Measurements from ENCODE around the gene HECTD2. TPM values are rescaled to one million over a fixed set of nuclear protein-coding genes. Genes with fewer than 3 reads are reported as not detected.

Gene HECTD2
- total RNA-seq, 1 experiment from 2014 or later = 11.5 TPM

DNA sequence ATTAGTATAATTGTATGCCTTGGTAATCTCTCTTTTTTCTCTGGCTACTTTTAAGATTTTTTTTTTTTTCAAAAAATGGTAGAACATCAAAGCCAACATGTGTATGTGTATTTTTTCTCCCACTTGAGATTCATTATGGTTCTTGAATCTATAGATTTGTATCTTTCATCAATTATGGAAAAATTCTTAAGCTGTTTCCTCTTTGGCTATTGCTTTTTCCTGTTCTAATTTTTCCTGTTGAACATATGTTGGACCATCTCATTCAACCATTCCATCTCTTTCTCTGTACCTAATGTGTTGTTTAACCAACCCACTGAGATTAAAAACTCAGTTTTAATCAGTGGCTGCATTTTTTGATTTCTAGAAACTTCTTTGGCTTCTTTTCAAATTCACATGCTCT lies 107.2 kb downstream of the HECTD2 start:
- Histone ChIP-seq H3K4me3 (ENCODE audit: low read depth in 2 of 2, low read length in 2 of 2) (no peak overlapping the region), H3K9me3 (ENCODE audit: control insufficient read depth, insufficient read depth, low read depth, low read length) (peaks cover 7% of the 10 kb centered on the region; the same call in 1 of the 2 replicates), H3K27ac (ENCODE audit: low read length) (no peak overlapping the region), H3K4me1 (ENCODE audit: control insufficient read depth, insufficient read depth, low read length) (no peaks in the 10 kb centered on the region), H3K36me3 (ENCODE audit: control insufficient read depth, insufficient read depth, low read length) (no peaks in the 10 kb centered on the region), H3K27me3 (ENCODE audit: control insufficient read depth, insufficient read depth, low read length) (no peaks in the 10 kb centered on the region)
- no peak for DNase-seq (ENCODE audit: low read depth, low spot score)
- CTCF ChIA-PET = no interaction called here
- in situ Hi-C loops (cut with HindIII; ENCODE audit: low pct_unique_long_range_greater_than_20kb, low sequenced_read_pairs) (no loop called here), intact Hi-C loops (cut with micrococcal nuclease; ENCODE audit: unreplicated experiment) (no loop called here)
- TF ChIP-seq SIN3A (IDR thresholded peaks at IDR 0.05; ENCODE audit: borderline replicate concordance, insufficient read depth, low read depth, low read length) (no peak), REST (IDR thresholded peaks at IDR 0.05; ENCODE audit: insufficient read depth in 1 of 2, low read depth in 2 of 2, low read length in 1 of 2) (no peak), TCF7L2 (IDR thresholded peaks at IDR 0.05; ENCODE audit: low read depth, low read length) (no peak), POLR2AphosphoS5 (IDR thresholded peaks at IDR 0.05; ENCODE audit: low read depth, low read length) (no peak)
- TF ChIP-seq, protein P1, sequence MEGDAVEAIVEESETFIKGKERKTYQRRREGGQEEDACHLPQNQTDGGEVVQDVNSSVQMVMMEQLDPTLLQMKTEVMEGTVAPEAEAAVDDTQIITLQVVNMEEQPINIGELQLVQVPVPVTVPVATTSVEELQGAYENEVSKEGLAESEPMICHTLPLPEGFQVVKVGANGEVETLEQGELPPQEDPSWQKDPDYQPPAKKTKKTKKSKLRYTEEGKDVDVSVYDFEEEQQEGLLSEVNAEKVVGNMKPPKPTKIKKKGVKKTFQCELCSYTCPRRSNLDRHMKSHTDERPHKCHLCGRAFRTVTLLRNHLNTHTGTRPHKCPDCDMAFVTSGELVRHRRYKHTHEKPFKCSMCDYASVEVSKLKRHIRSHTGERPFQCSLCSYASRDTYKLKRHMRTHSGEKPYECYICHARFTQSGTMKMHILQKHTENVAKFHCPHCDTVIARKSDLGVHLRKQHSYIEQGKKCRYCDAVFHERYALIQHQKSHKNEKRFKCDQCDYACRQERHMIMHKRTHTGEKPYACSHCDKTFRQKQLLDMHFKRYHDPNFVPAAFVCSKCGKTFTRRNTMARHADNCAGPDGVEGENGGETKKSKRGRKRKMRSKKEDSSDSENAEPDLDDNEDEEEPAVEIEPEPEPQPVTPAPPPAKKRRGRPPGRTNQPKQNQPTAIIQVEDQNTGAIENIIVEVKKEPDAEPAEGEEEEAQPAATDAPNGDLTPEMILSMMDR (IDR thresholded peaks at IDR 0.05) = no peak
- no peak for ATAC-seq
- no TSS peak for BruUV-seq (replicated peaks)
- POLR2A ChIA-PET = no interaction called here

- POLR2A ChIA-PET = no interaction called here
- Histone ChIP-seq H3K4me3 (ENCODE audit: low read depth in 2 of 2, low read length in 2 of 2) (no peak overlapping the region), H3K36me3 (ENCODE audit: control insufficient read depth, insufficient read depth, low read length) (no peaks in the 10 kb centered on the region), H3K27me3 (ENCODE audit: control insufficient read depth, insufficient read depth, low read length) (no peaks in the 10 kb centered on the region), H3K4me1 (ENCODE audit: control insufficient read depth, insufficient read depth, low read length) (no peaks in the 10 kb centered on the region), H3K27ac (ENCODE audit: low read length) (no peak overlapping the region), H3K9me3 (ENCODE audit: control insufficient read depth, insufficient read depth, low read depth, low read length) (peaks cover 7% of the 10 kb centered on the region; the same call in 1 of the 2 replicates)
- BruUV-seq (replicated peaks) = no TSS peak
- DNase-seq (ENCODE audit: low read depth, low spot score) (no peak), ATAC-seq (no peak)
- in situ Hi-C loops (cut with HindIII; ENCODE audit: low pct_unique_long_range_greater_than_20kb, low sequenced_read_pairs) = no loop called here
- CTCF ChIA-PET = no interaction called here
- TF ChIP-seq REST (IDR thresholded peaks at IDR 0.05; ENCODE audit: insufficient read depth in 1 of 2, low read depth in 2 of 2, low read length in 1 of 2) = no peak
- no peak for TF ChIP-seq TCF7L2 (IDR thresholded peaks at IDR 0.05; ENCODE audit: low read depth, low read length)
- TF ChIP-seq, protein P1 (IDR thresholded peaks at IDR 0.05) = no peak
- no peak for TF ChIP-seq POLR2AphosphoS5 (IDR thresholded peaks at IDR 0.05; ENCODE audit: low read depth, low read length)
- no peak for TF ChIP-seq SIN3A (IDR thresholded peaks at IDR 0.05; ENCODE audit: borderline replicate concordance, insufficient read depth, low read depth, low read length)
- intact Hi-C loops (cut with micrococcal nuclease; ENCODE audit: unreplicated experiment) = no loop called here
Observed at GRCh38 chr10:91519899-91520514, 109.9 kb downstream of the HECTD2 start.
